Karpas-422 (cell line): ENCODE measurements around the gene ZNF518A. TPM values are rescaled to one million over a fixed set of nuclear protein-coding genes. Genes with fewer than 3 reads are reported as not detected.

Source experiments
- DNase-seq: peaks from one replicate; pipeline ENCODE4 v3.0.0-alpha.2; 2015
- H2AFZ ChIP-seq: fragments of 200-600 bp; sonication (generic); 2 replicates; pipeline ENCODE4 v1.6.1; 2014; ENCODE audit warnings: antibody characterized with exemption, low read length, mixed read lengths
- H3K27ac ChIP-seq: fragments of 200-600 bp; sonication (generic); 2 replicates; pipeline ENCODE4 v1.5.1; 2014; ENCODE audit warnings: mild to moderate bottlenecking, low read length, moderate library complexity
- H3K27me3 ChIP-seq: fragments of 200-600 bp; sonication (generic); 2 replicates; pipeline ENCODE4 v1.6.1; 2014; ENCODE audit warnings: low read length, mixed read lengths
- H3K36me3 ChIP-seq: fragments of 200-600 bp; sonication (generic); 2 replicates; pipeline ENCODE4 v1.6.1; 2014; ENCODE audit warnings: low read length, mixed read lengths; ENCODE audit not compliant: insufficient read depth
- H3K4me1 ChIP-seq: fragments of 200-600 bp; sonication (generic); 2 replicates; pipeline ENCODE4 v1.6.1; 2014; ENCODE audit warnings: mild to moderate bottlenecking, low read length, mixed read lengths
- H3K4me2 ChIP-seq: fragments of 200-600 bp; sonication (generic); 2 replicates; pipeline ENCODE4 v1.6.1; 2014; ENCODE audit warnings: low read length, low read depth, mild to moderate bottlenecking; ENCODE audit not compliant: poor library complexity, severe bottlenecking
- H3K4me3 ChIP-seq: fragments of 200-600 bp; sonication (generic); 2 replicates; pipeline ENCODE4 v1.5.1; 2014; ENCODE audit warnings: mild to moderate bottlenecking, antibody characterized with exemption, low read length, mixed read lengths
- H3K79me2 ChIP-seq: fragments of 200-600 bp; sonication (generic); 2 replicates; pipeline ENCODE4 v1.6.1; 2014; ENCODE audit warnings: mild to moderate bottlenecking, low read length, mixed read lengths
- H3K9ac ChIP-seq: fragments of 200-600 bp; sonication (generic); 2 replicates; pipeline ENCODE4 v1.6.0; 2014; ENCODE audit warnings: low read length
- H3K9me2 ChIP-seq: fragments of 200-600 bp; sonication (generic), shearing (Covaris generic); replicated peaks from 2 replicates; pipeline ENCODE4 v1.6.0; 2014; ENCODE audit warnings: mild to moderate bottlenecking, low read length, moderate library complexity; ENCODE audit not compliant: insufficient read depth
- H3K9me3 ChIP-seq: fragments of 300-700, 200-600 bp; sonication (generic); 2 replicates; pipeline ENCODE4 v1.6.1; 2014; ENCODE audit warnings: low read length, mixed read lengths
- H4K20me1 ChIP-seq: fragments of 200-600 bp; sonication (generic); 2 replicates; pipeline ENCODE4 v1.6.1; 2014; ENCODE audit warnings: mild to moderate bottlenecking, antibody characterized with exemption, low read length, low read depth; ENCODE audit not compliant: insufficient read depth
- total RNA-seq: library from RNA; depleted of rRNA; stranded (reverse); fragments of >200 nt; shearing (Covaris generic); gene quantifications from 2 replicates; pipeline ENCODE4 v1.2.3, GENCODE V29; 2014; ENCODE audit warnings: low replicate concordance

ZNF518A gene
- total RNA-seq, 1 experiment from 2014 or later, result 17.0 TPM

DNA sequence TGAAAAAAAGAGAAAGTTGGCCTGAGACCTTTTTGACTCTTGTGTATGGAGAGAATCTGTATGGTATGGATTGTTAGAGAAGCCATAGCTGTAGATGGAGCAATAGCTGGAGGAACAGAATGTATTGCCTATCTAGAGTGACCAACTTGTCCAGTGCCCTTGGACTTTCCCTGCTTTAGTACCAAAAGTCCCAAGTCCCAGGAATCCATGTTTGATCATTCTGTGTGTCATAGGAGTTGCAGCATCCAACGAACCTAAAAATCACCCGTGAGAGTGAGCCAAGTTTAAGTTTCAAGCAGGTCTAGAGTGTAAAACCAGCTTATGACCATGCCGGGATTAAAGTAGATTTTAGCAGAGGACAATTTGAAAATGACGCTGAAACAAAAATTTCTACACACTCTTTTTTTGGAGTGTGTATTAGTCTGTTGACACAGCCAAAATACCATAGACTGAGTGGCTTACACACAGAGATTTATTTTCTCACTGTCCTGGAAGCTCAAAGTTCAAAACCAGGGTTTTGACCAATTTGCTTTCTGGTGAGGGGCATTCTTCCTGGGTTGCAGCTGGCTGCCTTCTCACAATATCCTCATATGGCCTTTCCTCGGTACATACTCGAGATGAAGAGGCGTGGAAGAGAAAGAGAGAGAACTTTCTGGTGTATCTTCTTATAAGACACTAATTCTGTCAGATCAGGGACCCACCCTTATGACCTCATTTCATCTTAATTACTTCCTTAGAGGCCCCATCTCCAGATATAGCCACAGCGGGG lies 36.9 kb upstream of the ZNF518A start:
- H3K27me3 ChIP-seq, result no peaks in the 10 kb centered on the region

DNA sequence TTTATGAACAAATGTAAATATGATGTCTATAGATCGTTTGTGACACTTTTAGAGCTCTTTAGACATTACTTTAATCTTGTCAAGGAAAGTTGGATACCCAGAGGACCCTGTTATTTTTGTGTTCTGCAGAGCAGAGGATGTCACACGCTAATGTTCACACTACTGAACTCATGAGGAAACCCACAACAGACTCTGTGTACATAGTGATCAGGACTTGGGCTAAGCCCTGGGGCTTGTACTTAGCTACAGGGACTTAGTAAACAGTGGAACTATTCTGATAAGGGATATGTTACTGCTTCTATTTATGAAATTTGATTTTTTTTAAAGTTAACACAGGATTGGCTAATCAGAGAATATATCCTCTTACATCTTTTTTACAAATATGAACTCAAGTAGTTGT lies 36.1 kb upstream of the ZNF518A start:
- Histone ChIP-seq H3K27me3 (no peaks in the 10 kb centered on the region), H3K4me2 (no peak overlapping the region), H2AFZ (no peak overlapping the region)

More for the DNA sequence above, 36.9 kb upstream of the ZNF518A start:
- no peak overlapping the region for H3K4me2 ChIP-seq
- H3K4me1 ChIP-seq, result peaks cover 19% of the 10 kb centered on the region
- no peak for DNase-seq
- peaks cover under 1% of the 10 kb centered on the region; the same call in 1 of the 2 replicates for H3K79me2 ChIP-seq
- H3K36me3 ChIP-seq, result no peaks in the 10 kb centered on the region
- H3K4me3 ChIP-seq, result no peak overlapping the region
- H3K9ac ChIP-seq, result no peak overlapping the region
- no peak overlapping the region for H2AFZ ChIP-seq
- H3K27ac ChIP-seq, result no peak overlapping the region
- no peaks in the 10 kb centered on the region for H4K20me1 ChIP-seq
- no peaks in the 10 kb centered on the region for H3K9me3 ChIP-seq
- H3K9me2 ChIP-seq, result no peaks in the 10 kb centered on the region

DNA sequence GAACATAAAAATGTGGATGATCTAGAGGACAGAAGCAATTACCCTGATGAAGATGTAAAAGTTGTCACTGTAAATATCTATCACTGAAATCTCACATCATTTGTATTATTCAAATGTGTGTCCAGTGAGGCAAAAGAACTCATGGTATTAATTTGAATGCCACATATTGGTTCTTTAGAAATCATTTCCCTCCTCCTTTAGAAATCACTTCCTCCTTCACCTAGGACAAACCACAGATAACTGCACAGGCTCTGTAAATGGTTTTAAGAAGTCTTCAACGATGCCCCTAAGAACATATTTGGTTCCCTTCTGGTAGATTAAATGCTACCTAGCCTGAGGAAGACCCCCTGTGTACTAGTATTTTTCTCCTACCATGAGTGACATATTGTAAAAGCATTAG lies 33.1 kb upstream of the ZNF518A start:
- Histone ChIP-seq H3K36me3 (no peaks in the 10 kb centered on the region), H3K9me2 (no peaks in the 10 kb centered on the region), H4K20me1 (no peaks in the 10 kb centered on the region), H2AFZ (no peak overlapping the region), H3K27ac (no peak overlapping the region), H3K79me2 (no peaks in the 10 kb centered on the region), H3K9ac (no peak overlapping the region), H3K4me3 (no peak overlapping the region), H3K4me2 (no peak overlapping the region), H3K27me3 (no peaks in the 10 kb centered on the region), H3K9me3 (no peaks in the 10 kb centered on the region), H3K4me1 (peaks cover 6% of the 10 kb centered on the region; the same call in 1 of the 2 replicates)
- DNase-seq, result no peak

More for the DNA sequence above, 36.1 kb upstream of the ZNF518A start:
- no peak for DNase-seq
- Histone ChIP-seq H3K9me3 (no peaks in the 10 kb centered on the region), H3K4me3 (no peak overlapping the region), H4K20me1 (no peaks in the 10 kb centered on the region), H3K4me1 (peaks cover 14% of the 10 kb centered on the region), H3K9me2 (no peaks in the 10 kb centered on the region), H3K9ac (no peak overlapping the region), H3K36me3 (no peaks in the 10 kb centered on the region), H3K27ac (no peak overlapping the region), H3K79me2 (no peaks in the 10 kb centered on the region)

DNA sequence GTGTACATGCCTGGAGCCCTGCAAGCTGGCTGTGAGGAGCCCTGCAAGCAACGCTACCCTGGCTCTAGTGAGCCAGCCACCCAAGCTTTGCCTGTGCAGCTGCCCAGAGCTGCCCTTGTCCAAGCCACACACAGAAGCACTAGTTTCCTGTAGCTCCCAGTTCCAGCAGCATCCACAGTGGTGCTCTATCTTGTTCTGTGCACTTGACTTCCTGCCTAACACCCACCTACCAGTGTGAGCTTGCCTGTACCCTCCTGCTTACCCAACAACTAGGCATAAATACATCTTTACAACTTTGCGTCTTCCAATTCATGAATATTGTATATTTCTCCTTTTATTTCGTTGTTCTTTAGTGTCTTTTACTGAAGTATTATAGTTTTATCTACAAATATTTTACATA lies 32.2 kb upstream of the ZNF518A start:
- Histone ChIP-seq H4K20me1 (no peaks in the 10 kb centered on the region), H3K4me3 (no peak overlapping the region), H3K9ac (no peak overlapping the region), H3K9me2 (no peaks in the 10 kb centered on the region), H3K4me2 (no peak overlapping the region), H3K27ac (no peak overlapping the region), H2AFZ (no peak overlapping the region), H3K79me2 (no peaks in the 10 kb centered on the region), H3K36me3 (no peaks in the 10 kb centered on the region), H3K27me3 (no peaks in the 10 kb centered on the region), H3K9me3 (no peaks in the 10 kb centered on the region), H3K4me1 (peaks cover 6% of the 10 kb centered on the region; the same call in 1 of the 2 replicates)
- DNase-seq, result no peak

DNA sequence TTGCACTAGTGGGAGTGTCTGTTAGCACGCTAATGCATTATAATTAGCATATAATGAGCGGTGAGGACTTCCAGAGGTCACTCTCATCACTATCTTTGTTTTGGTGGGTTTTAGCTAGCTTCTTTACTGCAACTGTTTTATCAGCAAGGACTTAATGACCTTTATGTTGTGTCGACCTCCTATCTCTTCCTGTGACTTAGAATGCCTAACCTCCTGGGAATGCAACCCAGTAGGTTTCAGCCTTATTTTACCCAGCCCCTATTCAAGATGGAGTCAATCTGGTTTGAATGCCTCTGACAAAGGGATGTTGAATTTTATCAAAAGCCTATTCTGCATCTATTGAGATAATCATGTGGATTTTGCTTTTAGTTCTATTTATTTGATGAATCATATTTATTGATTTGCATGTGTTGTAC lies 22.5 kb upstream of the ZNF518A start:
- Histone ChIP-seq H3K9me2 (no peaks in the 10 kb centered on the region), H3K4me3 (no peak overlapping the region), H3K4me2 (no peak overlapping the region), H2AFZ (no peak overlapping the region), H3K9me3 (no peaks in the 10 kb centered on the region), H3K27ac (no peak overlapping the region), H3K36me3 (no peaks in the 10 kb centered on the region), H3K27me3 (no peaks in the 10 kb centered on the region), H3K9ac (no peak overlapping the region), H4K20me1 (no peaks in the 10 kb centered on the region), H3K79me2 (no peaks in the 10 kb centered on the region), H3K4me1 (no peaks in the 10 kb centered on the region)
- DNase-seq, result no peak

DNA sequence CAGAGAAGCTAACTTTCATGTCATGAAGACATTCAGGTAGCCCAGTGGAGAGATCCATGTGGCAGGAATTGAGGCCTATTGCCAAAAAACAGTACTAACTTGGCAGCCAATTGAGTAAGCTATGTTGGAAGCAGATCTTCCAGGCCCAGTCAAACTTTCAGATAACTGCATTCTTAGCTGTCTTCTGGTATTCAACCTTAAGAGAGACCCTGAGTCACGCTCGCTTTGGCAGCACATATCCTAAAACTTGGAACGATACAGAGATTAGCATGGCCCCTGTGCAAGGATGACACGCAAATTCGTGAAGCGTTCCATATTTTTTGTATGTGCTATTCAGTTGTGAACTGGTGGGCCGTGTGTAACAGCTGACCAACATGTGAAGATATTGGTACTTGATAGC lies 17.6 kb upstream of the ZNF518A start:
- H3K9me2 ChIP-seq, result no peaks in the 10 kb centered on the region

DNA sequence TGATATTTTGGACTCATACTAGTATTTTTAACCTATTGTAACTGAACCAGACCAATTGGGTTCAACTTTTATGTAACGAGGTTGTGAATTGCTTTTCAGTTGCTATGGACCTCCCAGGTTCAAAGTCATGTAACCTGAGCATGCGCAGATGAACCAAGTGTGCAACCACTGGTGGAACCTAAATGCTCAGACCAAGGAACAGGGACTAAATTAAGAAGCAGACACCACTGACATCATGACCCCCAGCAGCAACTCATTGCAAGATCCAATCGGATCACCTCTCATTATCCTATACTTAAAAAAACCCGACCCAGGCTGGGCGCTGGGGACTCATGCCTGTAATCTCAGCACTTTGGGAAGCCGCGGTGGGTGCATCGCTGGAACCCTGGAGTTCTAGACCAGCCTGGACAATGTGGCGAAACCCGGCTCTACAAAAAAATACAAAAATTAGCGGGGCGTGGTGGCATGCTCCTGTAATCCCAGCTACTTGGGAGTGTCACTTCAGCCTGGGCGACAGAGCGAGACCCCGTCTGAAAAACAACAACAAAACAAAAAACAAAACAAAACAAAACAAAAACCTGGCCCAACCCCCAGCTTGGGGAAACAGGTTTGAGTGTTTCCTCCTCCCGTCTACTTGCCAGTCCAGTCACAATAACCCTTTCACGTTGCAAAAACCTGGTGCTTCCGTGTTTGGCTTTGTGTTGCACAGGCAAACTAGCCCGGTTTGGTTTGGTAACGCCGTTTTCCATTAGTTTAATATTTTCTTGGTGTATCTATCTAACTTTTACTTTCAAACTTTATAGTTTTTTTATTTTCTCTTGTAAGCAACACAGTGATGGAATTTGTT lies 11.3 kb upstream of the ZNF518A start:
- Histone ChIP-seq H3K4me2 (no peak overlapping the region), H4K20me1 (no peaks in the 10 kb centered on the region)

More for the DNA sequence above, 17.6 kb upstream of the ZNF518A start:
- Histone ChIP-seq H3K4me2 (no peak overlapping the region), H3K9me3 (no peaks in the 10 kb centered on the region), H3K27ac (no peak overlapping the region), H3K4me3 (no peak overlapping the region), H2AFZ (no peak overlapping the region), H4K20me1 (no peaks in the 10 kb centered on the region), H3K4me1 (no peaks in the 10 kb centered on the region), H3K79me2 (no peaks in the 10 kb centered on the region), H3K27me3 (no peaks in the 10 kb centered on the region), H3K9ac (no peak overlapping the region), H3K36me3 (no peaks in the 10 kb centered on the region)
- no peak for DNase-seq

DNA sequence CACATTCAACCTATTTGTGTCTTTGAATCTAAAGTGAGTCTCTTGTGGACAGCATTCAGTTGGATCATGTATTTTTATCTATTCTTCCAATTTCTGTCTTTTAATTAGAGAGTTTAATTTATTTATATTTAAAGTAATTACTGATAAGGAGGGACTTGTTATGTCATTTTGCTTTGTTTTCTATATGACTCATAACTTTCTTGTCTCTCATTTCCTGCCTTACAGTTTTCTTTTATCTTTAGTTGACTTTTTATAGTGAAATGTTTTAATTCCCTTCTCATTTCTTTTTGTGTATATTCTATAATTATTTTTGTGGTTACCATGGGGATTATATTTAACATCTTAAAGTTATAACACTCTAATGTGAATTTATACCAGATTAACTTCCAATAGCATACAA lies 7.3 kb upstream of the ZNF518A start:
- DNase-seq, result no peak
- Histone ChIP-seq H4K20me1 (no peaks in the 10 kb centered on the region), H3K4me1 (no peaks in the 10 kb centered on the region), H3K9me2 (no peaks in the 10 kb centered on the region), H3K27ac (no peak overlapping the region), H3K36me3 (no peaks in the 10 kb centered on the region), H3K79me2 (no peaks in the 10 kb centered on the region), H3K27me3 (no peaks in the 10 kb centered on the region), H3K9me3 (no peaks in the 10 kb centered on the region), H3K4me3 (no peak overlapping the region), H3K4me2 (no peak overlapping the region), H2AFZ (no peak overlapping the region), H3K9ac (no peak overlapping the region)

More for the DNA sequence above, 11.3 kb upstream of the ZNF518A start:
- no peak for DNase-seq
- no peak overlapping the region for H3K27ac ChIP-seq
- H3K4me1 ChIP-seq, result no peaks in the 10 kb centered on the region
- H3K79me2 ChIP-seq, result no peaks in the 10 kb centered on the region
- H3K4me3 ChIP-seq, result no peak overlapping the region
- H3K36me3 ChIP-seq, result no peaks in the 10 kb centered on the region
- no peaks in the 10 kb centered on the region for H3K27me3 ChIP-seq
- no peaks in the 10 kb centered on the region for H3K9me3 ChIP-seq
- H3K9me2 ChIP-seq, result no peaks in the 10 kb centered on the region
- no peak overlapping the region for H3K9ac ChIP-seq
- H2AFZ ChIP-seq, result no peak overlapping the region
